Ishikawa (cell line): ENCODE data around the gene STMP1.

Source experiments
- CEBPB ChIP-seq: IDR thresholded peaks from 2 replicates; pipeline ENCODE4 v1.6.1; 2012
- CREB1 ChIP-seq: IDR thresholded peaks from 2 replicates; pipeline ENCODE4 v1.6.1; 2012; ENCODE audit warnings: low read depth
- EGR1 ChIP-seq: IDR thresholded peaks from 2 replicates; pipeline ENCODE4 v1.6.1; 2012
- EP300 ChIP-seq: IDR thresholded peaks from 2 replicates; pipeline ENCODE4 v1.6.1; 2012; ENCODE audit warnings: borderline replicate concordance
- FOXM1 ChIP-seq: IDR thresholded peaks from 2 replicates; pipeline ENCODE4 v1.6.1; 2012; ENCODE audit warnings: low read depth, borderline replicate concordance
- NFIC ChIP-seq: IDR thresholded peaks from 2 replicates; pipeline ENCODE4 v1.6.1; 2012
- RAD21 ChIP-seq: IDR thresholded peaks from 2 replicates; pipeline ENCODE4 v1.6.1; 2012; ENCODE audit warnings: low read depth
- TAF1 ChIP-seq: IDR thresholded peaks from 2 replicates; pipeline ENCODE4 v1.6.1; 2012; ENCODE audit warnings: low read depth, mild to moderate bottlenecking
- TCF12 ChIP-seq: IDR thresholded peaks from 2 replicates; pipeline ENCODE4 v1.6.1; 2012; ENCODE audit warnings: low read depth
- TEAD4 ChIP-seq: IDR thresholded peaks from 2 replicates; pipeline ENCODE4 v1.6.1; 2012
- YY1 ChIP-seq: IDR thresholded peaks from 2 replicates; pipeline ENCODE4 v1.6.1; 2012; ENCODE audit warnings: low read depth
- ZBTB7A ChIP-seq: IDR thresholded peaks from 2 replicates; pipeline ENCODE4 v1.6.1; 2012; ENCODE audit warnings: low read depth
- TF ChIP-seq, protein P1 (sequence below): IDR thresholded peaks from 2 replicates; pipeline ENCODE4 v1.6.1; 2012
- TF ChIP-seq, protein P2 (sequence below): IDR thresholded peaks from 2 replicates; pipeline ENCODE4 v1.6.1; 2012; ENCODE audit warnings: low read depth, mild to moderate bottlenecking
- TF ChIP-seq, protein P3 (sequence below): IDR thresholded peaks from 2 replicates; pipeline ENCODE4 v1.6.1; 2012

Gene STMP1

DNA sequence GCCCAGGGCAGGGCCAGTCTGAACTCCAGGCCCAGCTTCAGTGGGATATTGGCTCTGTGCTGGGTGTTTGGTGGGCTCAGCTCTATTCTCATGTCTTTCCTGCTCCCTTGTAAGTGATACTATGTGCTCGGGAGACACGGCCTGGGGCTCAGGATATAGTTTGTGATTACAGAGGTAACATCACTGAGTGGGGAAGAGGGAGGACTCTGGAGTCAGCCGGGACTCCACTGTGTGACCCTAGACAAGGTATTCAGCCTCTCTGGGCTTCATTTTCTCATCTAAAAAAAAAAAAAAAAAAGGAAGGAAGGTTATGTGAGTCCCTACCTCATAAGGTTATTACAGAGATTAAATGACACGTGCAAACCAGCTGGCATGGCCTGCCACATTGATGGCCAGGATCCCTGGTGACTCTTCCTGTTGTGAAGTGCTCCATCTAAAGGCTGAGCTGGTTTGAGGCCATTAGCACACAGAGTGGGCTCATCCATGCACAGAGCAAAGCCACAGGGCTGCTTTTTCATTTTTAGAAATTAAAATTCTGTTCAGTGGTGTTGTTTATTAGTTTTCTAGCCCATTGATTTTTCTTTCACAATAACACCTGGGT lies 50.0 kb downstream of the STMP1 start:
- TF ChIP-seq NFIC (no peak), TAF1 (no peak), EGR1 (no peak), CREB1 (no peak), TCF12 (no peak)
- TF ChIP-seq, protein P1, sequence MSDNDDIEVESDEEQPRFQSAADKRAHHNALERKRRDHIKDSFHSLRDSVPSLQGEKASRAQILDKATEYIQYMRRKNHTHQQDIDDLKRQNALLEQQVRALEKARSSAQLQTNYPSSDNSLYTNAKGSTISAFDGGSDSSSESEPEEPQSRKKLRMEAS = no peak

DNA sequence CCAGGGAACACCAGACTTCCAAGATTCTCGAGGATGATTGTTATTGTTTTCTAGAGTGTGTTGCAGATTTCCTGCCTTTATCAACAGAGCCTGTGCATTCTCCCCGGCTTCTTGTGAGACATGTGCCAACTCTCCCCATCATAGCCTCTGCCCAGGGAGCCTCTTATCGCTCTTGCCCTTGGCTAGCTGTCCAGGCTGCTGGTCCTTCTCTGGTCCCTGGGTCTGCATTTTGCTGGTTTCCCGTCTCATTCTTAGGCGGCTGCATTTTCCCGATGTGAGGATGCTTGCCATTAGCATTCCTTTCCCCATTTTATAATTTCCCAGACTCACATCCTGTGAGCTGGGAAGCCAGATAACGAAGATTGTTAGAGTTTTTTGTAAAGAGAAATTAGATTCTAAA lies 50.5 kb downstream of the STMP1 start:
- no peak for TF ChIP-seq TCF12
- TF ChIP-seq, protein P2, sequence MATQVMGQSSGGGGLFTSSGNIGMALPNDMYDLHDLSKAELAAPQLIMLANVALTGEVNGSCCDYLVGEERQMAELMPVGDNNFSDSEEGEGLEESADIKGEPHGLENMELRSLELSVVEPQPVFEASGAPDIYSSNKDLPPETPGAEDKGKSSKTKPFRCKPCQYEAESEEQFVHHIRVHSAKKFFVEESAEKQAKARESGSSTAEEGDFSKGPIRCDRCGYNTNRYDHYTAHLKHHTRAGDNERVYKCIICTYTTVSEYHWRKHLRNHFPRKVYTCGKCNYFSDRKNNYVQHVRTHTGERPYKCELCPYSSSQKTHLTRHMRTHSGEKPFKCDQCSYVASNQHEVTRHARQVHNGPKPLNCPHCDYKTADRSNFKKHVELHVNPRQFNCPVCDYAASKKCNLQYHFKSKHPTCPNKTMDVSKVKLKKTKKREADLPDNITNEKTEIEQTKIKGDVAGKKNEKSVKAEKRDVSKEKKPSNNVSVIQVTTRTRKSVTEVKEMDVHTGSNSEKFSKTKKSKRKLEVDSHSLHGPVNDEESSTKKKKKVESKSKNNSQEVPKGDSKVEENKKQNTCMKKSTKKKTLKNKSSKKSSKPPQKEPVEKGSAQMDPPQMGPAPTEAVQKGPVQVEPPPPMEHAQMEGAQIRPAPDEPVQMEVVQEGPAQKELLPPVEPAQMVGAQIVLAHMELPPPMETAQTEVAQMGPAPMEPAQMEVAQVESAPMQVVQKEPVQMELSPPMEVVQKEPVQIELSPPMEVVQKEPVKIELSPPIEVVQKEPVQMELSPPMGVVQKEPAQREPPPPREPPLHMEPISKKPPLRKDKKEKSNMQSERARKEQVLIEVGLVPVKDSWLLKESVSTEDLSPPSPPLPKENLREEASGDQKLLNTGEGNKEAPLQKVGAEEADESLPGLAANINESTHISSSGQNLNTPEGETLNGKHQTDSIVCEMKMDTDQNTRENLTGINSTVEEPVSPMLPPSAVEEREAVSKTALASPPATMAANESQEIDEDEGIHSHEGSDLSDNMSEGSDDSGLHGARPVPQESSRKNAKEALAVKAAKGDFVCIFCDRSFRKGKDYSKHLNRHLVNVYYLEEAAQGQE = no peak
- TF ChIP-seq YY1 = no peak
- no peak for TF ChIP-seq NFIC
- no peak for TF ChIP-seq EGR1
- no peak for TF ChIP-seq FOXM1
- TF ChIP-seq TEAD4 = no peak
- no peak for TF ChIP-seq CEBPB
- no peak for TF ChIP-seq CREB1
- no peak for TF ChIP-seq RAD21
- TF ChIP-seq, protein P3, sequence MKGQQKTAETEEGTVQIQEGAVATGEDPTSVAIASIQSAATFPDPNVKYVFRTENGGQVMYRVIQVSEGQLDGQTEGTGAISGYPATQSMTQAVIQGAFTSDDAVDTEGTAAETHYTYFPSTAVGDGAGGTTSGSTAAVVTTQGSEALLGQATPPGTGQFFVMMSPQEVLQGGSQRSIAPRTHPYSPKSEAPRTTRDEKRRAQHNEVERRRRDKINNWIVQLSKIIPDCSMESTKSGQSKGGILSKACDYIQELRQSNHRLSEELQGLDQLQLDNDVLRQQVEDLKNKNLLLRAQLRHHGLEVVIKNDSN = no peak
- TF ChIP-seq EP300 = no peak
- TF ChIP-seq TAF1 = no peak
- TF ChIP-seq, protein P1 = no peak
- TF ChIP-seq ZBTB7A = no peak

DNA sequence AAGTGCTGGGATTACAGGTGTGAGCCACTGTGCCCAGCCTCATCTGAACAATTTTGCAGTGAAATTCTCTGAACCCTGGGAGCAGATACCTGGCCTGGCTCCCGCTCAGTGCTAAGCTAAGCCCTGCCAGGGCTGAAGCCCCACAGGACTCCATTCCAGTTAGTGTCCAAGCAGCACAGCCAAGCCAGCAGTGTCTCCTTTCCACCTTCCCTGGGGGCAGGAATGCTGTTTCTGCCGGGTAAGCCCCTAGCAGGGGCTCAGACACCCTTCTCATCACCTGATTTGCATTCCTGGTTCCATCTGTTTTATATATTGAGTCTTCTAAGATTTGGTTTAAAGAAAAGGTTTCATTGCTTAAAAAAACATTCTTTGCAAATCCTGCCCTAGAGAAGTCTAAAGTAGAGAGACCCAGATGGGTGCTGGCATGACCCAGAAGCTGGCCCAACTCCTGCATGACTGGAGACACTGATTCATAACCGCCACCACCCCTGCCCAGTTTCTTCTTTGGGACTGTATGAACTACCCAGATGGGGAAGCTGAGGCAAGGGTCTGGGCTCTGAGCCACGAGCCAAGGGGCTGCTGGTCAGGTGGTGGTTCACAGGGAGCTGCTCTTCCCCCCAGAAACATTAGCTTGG lies 51.6 kb downstream of the STMP1 start:
- no peak for TF ChIP-seq FOXM1
- no peak for TF ChIP-seq TEAD4
- TF ChIP-seq TAF1 = no peak
- TF ChIP-seq, protein P3 = no peak
- TF ChIP-seq, protein P1 = no peak
- no peak for TF ChIP-seq CEBPB
- no peak for TF ChIP-seq YY1
- no peak for TF ChIP-seq RAD21
- no peak for TF ChIP-seq NFIC
- TF ChIP-seq TCF12 = no peak
- no peak for TF ChIP-seq ZBTB7A

DNA sequence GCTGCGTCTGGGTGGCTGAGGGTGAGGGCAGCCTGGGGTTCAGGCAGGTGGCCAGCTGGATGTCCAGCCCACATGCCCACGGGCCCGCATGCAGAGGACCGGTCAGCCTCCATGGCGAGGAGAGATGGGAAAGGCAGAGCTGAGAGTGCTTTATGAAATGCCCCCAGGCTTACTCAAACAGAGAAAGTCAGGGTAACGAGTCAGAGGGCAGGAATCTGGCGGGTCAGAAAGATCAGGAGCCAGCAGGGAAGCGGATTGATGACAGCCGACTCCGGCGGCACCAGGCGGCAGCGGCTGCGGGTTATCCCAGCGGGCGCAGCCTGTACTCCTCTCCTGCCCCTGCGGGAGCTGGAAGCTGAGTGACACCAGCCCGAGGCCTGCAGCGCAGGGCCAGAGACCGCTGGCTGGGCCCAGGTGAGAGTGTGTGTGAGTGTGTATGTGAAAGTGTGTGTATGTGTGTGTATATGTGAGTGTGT lies 52.3 kb downstream of the STMP1 start:
- no peak for TF ChIP-seq EGR1
- TF ChIP-seq NFIC = no peak
- TF ChIP-seq, protein P2 = no peak
- no peak for TF ChIP-seq TCF12
- TF ChIP-seq, protein P3 = no peak
- no peak for TF ChIP-seq ZBTB7A
- no peak for TF ChIP-seq TAF1
- no peak for TF ChIP-seq RAD21
- TF ChIP-seq, protein P1 = no peak
- no peak for TF ChIP-seq FOXM1
- TF ChIP-seq CREB1 = no peak
- TF ChIP-seq TEAD4 = no peak
- no peak for TF ChIP-seq EP300
- TF ChIP-seq CEBPB = no peak
- TF ChIP-seq YY1 = no peak

DNA sequence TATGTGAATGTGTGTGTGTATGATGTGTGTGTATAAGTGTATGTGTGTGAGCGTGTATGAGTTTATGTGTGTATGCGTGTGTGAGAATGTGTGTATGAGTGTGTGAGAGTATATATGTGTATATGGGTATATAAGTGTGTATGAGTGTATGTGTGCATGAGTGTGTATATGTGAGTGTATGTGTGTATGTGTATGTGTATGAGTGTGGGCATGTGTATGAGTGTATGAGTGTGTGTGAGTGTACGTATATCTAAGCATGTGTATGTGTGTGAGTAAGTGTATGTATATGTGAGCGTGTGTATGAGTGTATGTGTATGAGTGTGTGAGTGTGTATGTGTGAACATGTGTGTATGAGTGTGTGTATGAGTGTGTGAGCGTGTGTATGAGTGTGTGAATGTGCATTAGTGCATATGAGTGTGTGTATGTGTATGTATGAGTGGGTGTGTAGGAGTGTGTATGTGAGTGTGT lies 52.8 kb downstream of the STMP1 start:
- TF ChIP-seq TCF12 (no peak), EGR1 (no peak), CREB1 (no peak), YY1 (no peak), NFIC (no peak), TAF1 (no peak), TEAD4 (no peak)
- TF ChIP-seq, protein P1 = no peak
- TF ChIP-seq, protein P3 = no peak
- TF ChIP-seq, protein P2 = no peak
